Activated CD8-positive, alpha-beta T cell treated with anti-CD3 and anti-CD28 coated beads, Interleukin-2, amount 10 ng/mL, durations not matched to agents 7 days and 5 days (primary cell): ENCODE results near the gene KRTAP12-3. TPM values are rescaled to one million over a fixed set of nuclear protein-coding genes. Genes with fewer than 3 reads are reported as not detected.
A peak's percentile ranks its signal among the peaks of the same experiment; 100 is the strongest.

Experiments used
- ATAC-seq: fragments of 150-1000 bp; cut with Tn5 transposase; one replicate; pipeline ENCODE4 v1.10.0; 2021; ENCODE audit warnings: moderate library complexity
- CTCF ChIA-PET: fragments of 350-600 bp; sonication (Branson Sonifier 250); formaldehyde crosslinking; loops from one replicate; lab custom pipeline; 2021; ENCODE audit warnings: antibody characterized with exemption; lab: Charles Lee
- POLR2A ChIA-PET: fragments of 350-600 bp; sonication (Branson Sonifier 250); formaldehyde crosslinking; loops from one replicate; lab custom pipeline; 2021; ENCODE audit warnings: antibody characterized with exemption; lab: Charles Lee
- DNase-seq: peaks from one replicate; pipeline ENCODE4 v3.0.0-alpha.2; 2020
- H3K27ac Mint-ChIP-seq: one replicate; pipeline ENCODE4 v1.8.0; 2021; ENCODE audit warnings: mild to moderate bottlenecking, mixed read lengths
- H3K27me3 Mint-ChIP-seq: one replicate; pipeline ENCODE4 v1.8.0; 2021; ENCODE audit warnings: low read depth, mixed read lengths
- H3K36me3 Mint-ChIP-seq: one replicate; pipeline ENCODE4 v1.8.0; 2021; ENCODE audit warnings: low read depth, mixed read lengths
- H3K4me1 Mint-ChIP-seq: one replicate; pipeline ENCODE4 v1.8.0; 2021; ENCODE audit warnings: low read depth, mixed read lengths
- H3K4me3 Mint-ChIP-seq: one replicate; pipeline ENCODE4 v1.8.0; 2021; ENCODE audit warnings: mild to moderate bottlenecking, mixed read lengths
- H3K9me3 Mint-ChIP-seq: one replicate; pipeline ENCODE4 v1.8.0; 2022; ENCODE audit warnings: mixed read lengths; ENCODE audit not compliant: insufficient read depth
- total RNA-seq, 2 experiments: library from RNA; stranded (reverse); gene quantifications; one replicate each; pipeline ENCODE4 v1.2.3, GENCODE V29; 2021

Gene KRTAP12-3
- total RNA-seq, 2 experiments from 2014 or later = not detected

DNA sequence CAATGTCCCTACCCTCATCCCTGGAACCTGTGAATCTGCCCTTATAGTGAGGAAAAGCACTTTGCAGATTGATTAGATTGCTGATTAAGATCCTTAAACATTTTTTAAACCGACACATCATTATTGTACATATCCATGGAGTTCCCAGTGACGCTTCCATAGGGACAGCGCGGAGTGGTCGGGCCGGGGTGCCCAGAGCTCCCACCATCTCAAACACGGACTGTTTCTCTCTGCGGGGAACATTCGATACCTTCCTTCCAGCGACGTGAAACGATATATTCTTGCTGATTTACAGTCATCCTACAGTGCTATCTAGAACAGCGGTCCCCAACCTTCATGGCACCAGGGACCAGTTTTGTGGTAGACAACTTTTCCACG is 43.3 kb downstream of the KRTAP12-3 start:
- Mint-ChIP-seq H3K4me3 (no peak overlapping the region), H3K27me3 (peaks cover 66% of the 10 kb centered on the region), H3K36me3 (peaks cover 9% of the 10 kb centered on the region), H3K9me3 (peaks cover 11% of the 10 kb centered on the region), H3K27ac (no peak overlapping the region), H3K4me1 (no peaks in the 10 kb centered on the region)
- CTCF ChIA-PET = no interaction called here
- no peak for ATAC-seq
- POLR2A ChIA-PET = no interaction called here
- peak; percentile 10 for DNase-seq

DNA sequence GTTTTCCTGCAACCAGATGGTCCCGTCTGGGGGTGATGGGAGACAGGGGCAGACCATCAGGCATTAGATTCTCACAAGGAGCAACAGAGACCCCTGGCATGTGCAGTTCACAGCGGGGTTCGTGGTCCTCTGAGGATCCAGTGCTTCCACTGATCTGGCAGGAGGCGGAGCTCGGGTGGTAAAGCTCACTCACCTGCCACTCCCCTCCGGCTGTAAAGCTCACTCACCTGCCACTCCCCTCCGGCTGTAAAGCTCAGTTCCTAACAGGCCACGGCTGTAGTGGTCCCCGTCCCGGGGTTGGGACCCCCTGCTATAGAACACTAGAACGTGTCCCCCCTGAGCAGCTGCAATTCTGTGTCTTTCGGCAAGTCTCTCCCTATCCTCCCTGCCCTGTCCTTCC is 43.8 kb downstream of the KRTAP12-3 start:
- ATAC-seq (no peak), DNase-seq (peak; percentile 7)
- Mint-ChIP-seq H3K36me3 (peaks cover 13% of the 10 kb centered on the region), H3K9me3 (peaks cover 11% of the 10 kb centered on the region), H3K4me1 (no peaks in the 10 kb centered on the region), H3K27ac (no peak overlapping the region), H3K4me3 (no peak overlapping the region), H3K27me3 (peaks cover 70% of the 10 kb centered on the region)
- CTCF ChIA-PET = no interaction called here
- POLR2A ChIA-PET = no interaction called here

- DNase-seq (peak; percentile 9), ATAC-seq (no peak)
- CTCF ChIA-PET = no interaction called here
- Mint-ChIP-seq H3K4me1 (no peaks in the 10 kb centered on the region), H3K27ac (no peak overlapping the region), H3K4me3 (no peak overlapping the region), H3K36me3 (peaks cover 13% of the 10 kb centered on the region), H3K27me3 (peaks cover 65% of the 10 kb centered on the region), H3K9me3 (peaks cover 11% of the 10 kb centered on the region)
- POLR2A ChIA-PET = no interaction called here
Measured at GRCh38 chr21:44702111-44702972, 44.6 kb downstream of the KRTAP12-3 start.

DNA sequence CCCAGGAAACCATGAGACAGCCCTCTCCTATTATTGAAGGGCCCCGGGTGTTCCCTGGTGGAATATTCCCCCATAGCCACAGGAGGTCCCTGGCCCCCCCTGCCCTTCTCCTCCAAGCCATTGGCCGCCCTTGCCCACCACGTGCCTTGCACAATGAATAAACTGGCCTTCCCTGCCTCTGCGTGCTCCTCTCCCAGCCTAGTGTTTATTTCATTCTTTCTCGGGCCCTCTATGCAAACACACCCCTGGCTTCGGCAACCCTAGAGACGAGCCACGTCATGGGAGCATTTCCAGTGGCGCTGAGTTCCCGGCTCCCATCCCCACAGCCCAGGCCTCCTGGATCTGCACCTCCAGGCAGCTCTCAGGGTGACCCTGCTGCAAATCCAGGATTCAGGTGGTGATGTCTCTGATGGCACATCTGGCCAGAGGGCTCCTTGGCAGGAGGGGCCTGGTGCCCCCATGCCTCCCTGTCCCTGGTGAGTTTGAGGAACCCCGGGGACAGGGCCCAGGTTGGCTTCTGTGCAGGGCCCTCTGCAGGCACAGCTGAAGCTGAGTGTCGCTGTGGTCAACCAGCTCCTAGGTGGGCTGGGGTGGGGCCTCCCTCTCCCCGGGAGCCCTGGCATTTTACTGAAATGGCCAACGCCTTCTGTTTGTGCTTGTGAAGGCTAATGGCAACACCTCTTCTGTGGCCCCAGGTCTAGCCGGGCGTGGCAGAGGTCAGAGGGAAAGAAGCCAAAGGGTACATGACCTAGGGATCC is 45.4 kb downstream of the KRTAP12-3 start:
- no peak for ATAC-seq
- peaks cover 11% of the 10 kb centered on the region for H3K9me3 Mint-ChIP-seq
- peak; percentile 16 for DNase-seq
- ChIA-PET CTCF (no interaction called here), POLR2A (no interaction called here)
- no peak overlapping the region for H3K27ac Mint-ChIP-seq
- peaks cover 65% of the 10 kb centered on the region for H3K27me3 Mint-ChIP-seq
- H3K4me1 Mint-ChIP-seq = no peaks in the 10 kb centered on the region
- H3K4me3 Mint-ChIP-seq = no peak overlapping the region
- peaks cover 13% of the 10 kb centered on the region for H3K36me3 Mint-ChIP-seq

DNA sequence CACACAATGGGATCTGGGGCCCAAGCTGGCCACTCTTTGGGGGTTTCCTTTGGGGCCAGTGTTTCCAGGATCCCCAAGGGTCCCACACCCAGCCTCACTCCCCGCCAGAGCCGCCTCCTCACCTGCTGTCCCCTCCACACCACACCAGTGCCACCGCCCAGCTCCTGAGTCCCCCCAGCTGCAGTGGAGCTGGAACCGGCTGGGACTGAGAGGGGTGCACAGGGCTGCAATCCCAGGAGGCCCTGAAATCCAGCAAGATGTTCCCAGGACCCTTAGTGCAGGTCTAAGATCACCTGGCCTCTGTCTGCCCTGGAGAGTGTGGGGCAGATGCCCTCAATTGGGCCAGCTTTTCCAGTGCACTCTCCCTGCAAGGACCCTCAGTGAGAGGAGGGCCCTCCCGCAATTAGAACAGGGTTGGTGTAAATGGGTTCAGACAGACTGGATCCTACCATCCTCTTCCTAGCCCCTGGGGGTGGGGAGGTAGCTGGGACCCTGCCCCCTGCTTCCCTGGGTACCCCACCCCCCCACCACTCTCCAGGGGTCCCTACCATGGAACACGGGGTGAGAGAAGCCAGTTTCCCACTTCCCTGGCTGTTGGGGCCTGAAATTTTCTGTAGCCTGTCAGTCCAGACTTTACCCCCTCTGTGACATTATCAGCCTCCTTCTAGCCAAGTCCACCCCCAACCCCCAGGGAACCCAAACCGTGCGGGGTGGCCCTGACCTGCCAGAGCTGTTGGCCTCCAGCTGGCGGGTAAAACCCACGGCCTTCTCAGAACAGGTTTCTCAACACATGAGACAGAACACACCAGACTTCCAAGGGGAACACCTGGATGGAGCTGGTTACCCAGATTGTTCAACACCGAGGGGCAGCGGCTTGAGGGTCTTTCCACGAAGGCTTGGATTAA is 46.3 kb downstream of the KRTAP12-3 start:
- Mint-ChIP-seq H3K36me3 (peaks cover 13% of the 10 kb centered on the region), H3K9me3 (peaks cover 11% of the 10 kb centered on the region), H3K4me3 (no peak overlapping the region), H3K27me3 (peaks cover 66% of the 10 kb centered on the region), H3K27ac (no peak overlapping the region), H3K4me1 (no peaks in the 10 kb centered on the region)
- ChIA-PET CTCF (no interaction called here), POLR2A (no interaction called here)
- DNase-seq = peak; percentile 17
- no peak for ATAC-seq

- ATAC-seq = no peak
- Mint-ChIP-seq H3K4me3 (no peak overlapping the region), H3K4me1 (peaks cover 5% of the 10 kb centered on the region), H3K36me3 (peaks cover 13% of the 10 kb centered on the region), H3K9me3 (peaks cover 11% of the 10 kb centered on the region), H3K27ac (no peak overlapping the region), H3K27me3 (peaks cover 70% of the 10 kb centered on the region)
- ChIA-PET CTCF (no interaction called here), POLR2A (no interaction called here)
- no peak for DNase-seq
Measured at GRCh38 chr21:44704636-44705001, 46.9 kb downstream of the KRTAP12-3 start.

- H3K9me3 Mint-ChIP-seq = peaks cover 11% of the 10 kb centered on the region
- ChIA-PET POLR2A (no interaction called here), CTCF (no interaction called here)
- DNase-seq (no peak), ATAC-seq (no peak)
- no peak overlapping the region for H3K27ac Mint-ChIP-seq
- no peak overlapping the region for H3K4me3 Mint-ChIP-seq
- H3K27me3 Mint-ChIP-seq = peaks cover 72% of the 10 kb centered on the region
- H3K36me3 Mint-ChIP-seq = peaks cover 13% of the 10 kb centered on the region
- peaks cover 6% of the 10 kb centered on the region for H3K4me1 Mint-ChIP-seq
Measured at GRCh38 chr21:44706026-44706705, 48.4 kb downstream of the KRTAP12-3 start.

- Mint-ChIP-seq H3K27me3 (peaks cover 72% of the 10 kb centered on the region), H3K9me3 (peaks cover 11% of the 10 kb centered on the region), H3K36me3 (peaks cover 13% of the 10 kb centered on the region), H3K4me1 (peaks cover 10% of the 10 kb centered on the region), H3K27ac (no peak overlapping the region), H3K4me3 (no peak overlapping the region)
- DNase-seq = no peak
- ChIA-PET POLR2A (no interaction called here), CTCF (no interaction called here)
- no peak for ATAC-seq
Measured at GRCh38 chr21:44706706-44707581, 49.2 kb downstream of the KRTAP12-3 start.
